K562 (cell line): ENCODE data around the gene ZNF648. TPM values are rescaled to one million over a fixed set of nuclear protein-coding genes. Genes with fewer than 3 reads are reported as not detected.

ENCODE experiments used
- ATAC-seq: fragments of 200-7000 bp; cut with Tn5 transposase; 3 replicates; pipeline ENCODE4 v1.9.1; 2020; ENCODE audit warnings: moderate library complexity
- BruUV-seq: library from RNA; stranded (reverse); fragments of 400-500 nt; replicated peaks from 2 replicates; lab custom pipeline; 2021; lab: Mats Ljungman, UMichigan
- CTCF ChIA-PET: fragments of 300-600 bp; formaldehyde crosslinking; extraction: SDS; loops from one replicate; lab custom pipeline; 2021; ENCODE audit warnings: low intra/inter-chr PET ratio; lab: Yijun Ruan, JAX
- POLR2A ChIA-PET: fragments of 300-600, 350-650 bp; sonication (Branson Sonifier 250); formaldehyde crosslinking; extraction: SDS; loops from one replicate; lab custom pipeline; 2021; ENCODE audit warnings: antibody characterized with exemption, inconsistent platforms; lab: Yijun Ruan, JAX
- DNase-seq, 4 experiments: peaks; one replicate each; pipeline versions ENCODE4 v3.0.0 to v3.0.0-alpha.2; 2011 to 2018; ENCODE audit warnings: low spot score in 3 of 4, mixed read lengths in 3 of 4; ENCODE audit errors: extremely low read depth in 1 of 4
- FAIRE-seq: peaks from 2 replicates; lab custom pipeline; 2011; peaks lifted over from hg19 to GRCh38; lab: Jason Lieb, UNC
- H2AFZ ChIP-seq: 2 replicates; pipeline ENCODE4 v1.6.0; 2011; ENCODE audit warnings: low read depth, low read length, control low read depth, inconsistent platforms
- H3K27ac ChIP-seq: fragments of 200-600 bp; 3 replicates; pipeline ENCODE4 v1.8.0; 2011; ENCODE audit warnings: low read depth, mild to moderate bottlenecking, control low read depth, inconsistent platforms, low read length, moderate library complexity, mixed read lengths; ENCODE audit errors: extremely low read depth
- H3K27me3 ChIP-seq, 2 experiments: fragments of 300-600 bp in 1 of 2; 2 replicates in 1 of 2; 3 replicates in 1 of 2; pipeline versions ENCODE4 v1.6.0 to v1.8.0; 2011; ENCODE audit warnings: inconsistent platforms in 2 of 2, low read length in 2 of 2, mild to moderate bottlenecking in 1 of 2, mixed read lengths in 1 of 2, moderate library complexity in 1 of 2; ENCODE audit not compliant: control insufficient read depth in 2 of 2, insufficient read depth in 2 of 2
- H3K36me3 ChIP-seq: fragments of 300-600 bp; 3 replicates; pipeline ENCODE4 v1.8.0; 2011; ENCODE audit warnings: mild to moderate bottlenecking, low read length, inconsistent platforms; ENCODE audit not compliant: control insufficient read depth, insufficient read depth
- H3K4me1 ChIP-seq, 2 experiments: fragments of 200-600 bp in 1 of 2; replicated peaks in 1 of 2; 2 replicates in 1 of 2; 3 replicates in 1 of 2; pipeline versions ENCODE4 v1.5.1 to v1.8.0; 2011; ENCODE audit warnings: inconsistent platforms in 2 of 2, low read length in 2 of 2, mild to moderate bottlenecking in 1 of 2, mixed read lengths in 1 of 2, moderate library complexity in 1 of 2; ENCODE audit not compliant: control insufficient read depth in 2 of 2, insufficient read depth in 2 of 2
- H3K4me2 ChIP-seq: 2 replicates; pipeline ENCODE4 v1.6.1; 2011; ENCODE audit warnings: low read length, control low read depth, inconsistent platforms, mixed read lengths; ENCODE audit not compliant: insufficient read depth
- H3K4me3 ChIP-seq: fragments of 200-600 bp; sonication (generic), shearing (Covaris generic); 2 replicates; pipeline ENCODE4 v1.5.1; 2016; ENCODE audit warnings: control low read depth, inconsistent platforms
- H3K79me2 ChIP-seq: fragments of 200-600 bp; 3 replicates; pipeline ENCODE4 v1.8.0; 2011; ENCODE audit warnings: low read length, inconsistent platforms; ENCODE audit not compliant: control insufficient read depth, insufficient read depth
- H3K9ac ChIP-seq, 2 experiments: 2 replicates each; pipeline versions ENCODE4 v1.6.0 to v1.6.1; 2011; ENCODE audit warnings: low read depth in 2 of 2, low read length in 2 of 2, control low read depth in 1 of 2, inconsistent platforms in 1 of 2, mild to moderate bottlenecking in 1 of 2, mixed read lengths in 1 of 2; ENCODE audit not compliant: insufficient read depth in 1 of 2
- H3K9me1 ChIP-seq: one replicate; pipeline ENCODE4 v1.6.0; 2011; ENCODE audit warnings: inconsistent platforms, mild to moderate bottlenecking, low read length, moderate library complexity; ENCODE audit not compliant: control insufficient read depth, insufficient read depth
- H3K9me3 ChIP-seq: replicated peaks from 2 replicates; pipeline ENCODE4 v1.5.1; 2011; ENCODE audit warnings: low read depth, low read length, inconsistent platforms; ENCODE audit not compliant: control insufficient read depth, insufficient read depth
- H4K20me1 ChIP-seq: replicated peaks from 2 replicates; pipeline ENCODE4 v1.6.1; 2011; ENCODE audit warnings: low read length, inconsistent platforms, mixed read lengths; ENCODE audit not compliant: control insufficient read depth, insufficient read depth
- DDX20 ChIP-seq: fragments of 450-650 bp; IDR thresholded peaks from 2 replicates; pipeline ENCODE4 v1.6.1; 2016; ENCODE audit warnings: missing genetic modification characterization, low read depth, mild to moderate bottlenecking, missing compliant biosample characterization, moderate library complexity
- ETV5 ChIP-seq: sonication (generic); formaldehyde crosslinking; IDR thresholded peaks from 2 replicates; pipeline ENCODE4 v1.4.0; 2020; ENCODE audit warnings: low read depth, mild to moderate bottlenecking, missing genetic modification reagents
- MEF2D ChIP-seq: conservative IDR thresholded peaks from 2 replicates; pipeline ENCODE4 v1.6.1; 2016; ENCODE audit warnings: low read depth, missing genetic modification characterization, missing compliant biosample characterization
- MIER1 ChIP-seq: fragments of 450-650 bp; IDR thresholded peaks from 2 replicates; pipeline ENCODE4 v1.6.1; 2016; ENCODE audit warnings: antibody characterized with exemption, mild to moderate bottlenecking, low read depth
- NCOA2 ChIP-seq, 2 experiments: fragments of 450-650 bp; IDR thresholded peaks; 2 replicates each; pipeline ENCODE4 v1.6.1; 2018; ENCODE audit warnings: mild to moderate bottlenecking in 2 of 2, moderate library complexity in 1 of 2; ENCODE audit not compliant: partially characterized antibody in 2 of 2
- NFE2L1 ChIP-seq: fragments of 450-650 bp; IDR thresholded peaks from 2 replicates; pipeline ENCODE4 v1.6.1; 2016; ENCODE audit warnings: missing genetic modification characterization, low read depth, mild to moderate bottlenecking, missing compliant biosample characterization, moderate library complexity, borderline replicate concordance
- RFX1 ChIP-seq: fragments of 450-650 bp; IDR thresholded peaks from 2 replicates; pipeline ENCODE4 v1.6.1; 2016; ENCODE audit warnings: mild to moderate bottlenecking, moderate library complexity
- TRIM28 ChIP-seq: fragments of 450-650 bp; IDR thresholded peaks from 2 replicates; pipeline ENCODE4 v1.6.1; 2017
- ZBTB43 ChIP-seq: sonication (generic); formaldehyde crosslinking; IDR thresholded peaks from 2 replicates; pipeline ENCODE4 v1.8.0; 2023; ENCODE audit warnings: mild to moderate bottlenecking, missing genetic modification reagents
- WGBS: fragments of 100-300 bp; shearing (Covaris generic); methylation state at CpG from one replicate; pipeline ENCODE4 v1.1.6; 2016; ENCODE audit warnings: low coverage, mixed read lengths; ENCODE audit not compliant: insufficient coverage; ENCODE audit errors: missing lambda C conversion rate; 5-methylcytosine and 5-hydroxymethylcytosine counted together
- in situ Hi-C: fragments of 300-500 bp; cut with MboI; formaldehyde crosslinking; loops from 4 replicates; pipeline ENCODE4 v1.15.0; 2018; ENCODE audit warnings: inconsistent platforms, mixed read lengths
- intact Hi-C: fragments of 100-400 bp; cut with micrococcal nuclease; formaldehyde crosslinking; loops from 2 replicates; pipeline ENCODE4 v1.14.2; 2022
- polyA plus RNA-seq, 8 experiments: library from polyadenylated mRNA; depleted of rRNA in 4 of 8; stranded (reverse) in 5 of 8; unstranded in 3 of 8; fragments of >200 nt; fragmentation: Nextera tagmentation in 2 of 8; fragmentation: Illumina TruSeq in 1 of 8; extraction: Ambion mirVana in 2 of 8; extraction: Trizol in 1 of 8; gene quantifications; 2 replicates each; pipeline versions ENCODE4 v1.2.1 to v1.2.3, GENCODE V29; 2011 to 2014; ENCODE audit warnings: inconsistent platforms in 1 of 8, missing spikeins in 1 of 8
- total RNA-seq, 7 experiments: library from RNA; depleted of rRNA in 6 of 7; stranded (reverse); fragments of >200 nt in 6 of 7; fragmentation: Illumina TruSeq in 2 of 7; extraction: Trizol in 2 of 7; gene quantifications; 2 replicates each; pipeline versions ENCODE4 v1.2.1 to v1.2.3, GENCODE V29; 2011 to 2021; ENCODE audit warnings: low replicate concordance in 1 of 7
- TF ChIP-seq, protein P1 (sequence below): fragments of 200-800 bp; sonication (Bioruptor generic); IDR thresholded peaks from 2 replicates; pipeline ENCODE4 v1.6.1; 2017; ENCODE audit warnings: missing genetic modification characterization, missing compliant biosample characterization
- TF ChIP-seq, protein P2 (sequence below): fragments of 250-450 bp; sonication (Bioruptor Pico); IDR thresholded peaks from 2 replicates; pipeline ENCODE4 v1.9.0; 2021; ENCODE audit warnings: mild to moderate bottlenecking

ZNF648 gene
- total and polyA plus RNA-seq, 9 of the 15 experiments (the other 6 are each of a cell fraction or from before 2014, with no cell fraction given), result 0.06 to 0.27 (median 0.18) TPM; not detected in 2

DNA sequence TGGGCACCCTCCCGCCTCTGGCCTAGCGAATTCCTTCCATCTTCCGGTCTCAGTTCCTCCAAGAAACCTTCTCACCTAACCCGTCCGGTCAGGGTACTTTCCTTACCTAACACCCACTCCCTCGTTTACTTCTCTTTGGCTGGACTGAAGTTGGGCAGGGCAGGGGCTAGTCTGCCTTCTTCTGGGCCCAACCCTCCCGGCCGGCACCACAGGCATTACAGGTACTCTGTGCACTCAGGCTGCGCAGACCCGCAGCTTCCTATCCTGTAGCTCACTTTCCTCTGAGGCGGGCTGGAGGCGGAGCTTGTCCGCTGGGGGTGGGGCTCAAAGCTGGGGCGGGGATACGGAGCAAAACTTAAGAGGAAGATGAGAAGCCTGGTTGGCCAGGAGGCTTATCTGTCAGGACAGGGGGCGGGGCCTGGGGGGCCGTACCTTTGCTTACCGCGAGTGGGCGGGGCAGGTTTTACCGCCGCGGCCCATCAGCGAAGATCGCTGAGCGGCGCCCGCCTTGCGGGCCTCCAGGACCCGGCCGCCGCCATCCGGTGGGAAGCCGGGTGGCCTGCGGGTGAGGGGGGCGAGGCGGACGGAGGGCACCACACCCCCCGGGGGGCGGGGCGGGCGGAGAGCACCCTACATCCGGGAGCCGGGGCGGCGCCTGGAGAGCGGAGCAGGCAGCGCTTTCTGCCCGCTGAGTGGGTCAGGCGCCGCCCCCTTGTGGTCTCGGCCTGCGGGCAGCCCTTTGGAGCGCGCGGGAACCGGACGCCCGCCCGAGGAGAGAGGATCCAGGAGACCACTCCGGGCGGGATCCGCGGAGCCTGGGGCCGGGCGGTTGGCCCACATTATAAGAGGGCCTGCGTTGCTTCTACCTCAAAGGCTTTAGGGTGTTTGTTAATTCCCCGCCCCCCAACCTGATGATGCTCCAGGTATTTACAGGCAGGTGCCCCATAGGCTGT is 31.9 kb downstream of the ZNF648 start (continued):
- TF ChIP-seq, protein P1, sequence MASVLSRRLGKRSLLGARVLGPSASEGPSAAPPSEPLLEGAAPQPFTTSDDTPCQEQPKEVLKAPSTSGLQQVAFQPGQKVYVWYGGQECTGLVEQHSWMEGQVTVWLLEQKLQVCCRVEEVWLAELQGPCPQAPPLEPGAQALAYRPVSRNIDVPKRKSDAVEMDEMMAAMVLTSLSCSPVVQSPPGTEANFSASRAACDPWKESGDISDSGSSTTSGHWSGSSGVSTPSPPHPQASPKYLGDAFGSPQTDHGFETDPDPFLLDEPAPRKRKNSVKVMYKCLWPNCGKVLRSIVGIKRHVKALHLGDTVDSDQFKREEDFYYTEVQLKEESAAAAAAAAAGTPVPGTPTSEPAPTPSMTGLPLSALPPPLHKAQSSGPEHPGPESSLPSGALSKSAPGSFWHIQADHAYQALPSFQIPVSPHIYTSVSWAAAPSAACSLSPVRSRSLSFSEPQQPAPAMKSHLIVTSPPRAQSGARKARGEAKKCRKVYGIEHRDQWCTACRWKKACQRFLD (CRISPR knock-in tag), result no peak
- TF ChIP-seq MEF2D (tag), result no peak
- no peak for TF ChIP-seq DDX20 (tag)
- no peak for TF ChIP-seq NFE2L1
- no peak for TF ChIP-seq MIER1

- peak overlapping the region; percentile 66 for H3K27ac ChIP-seq
- POLR2A ChIA-PET, result interaction anchor here (0.6 kb wide), 1 partner anchor 11 kb away, joined by 3 read pairs; no protein-coding TSS in a partner anchor
- TF ChIP-seq TRIM28 (no peak), ETV5 (CRISPR knock-in tag) (no peak), ZBTB43 (CRISPR knock-in tag) (no peak), RFX1 (no peak), NCOA2 (IDR thresholded peaks at IDR 0.05; ENCODE audit: partially characterized antibody in 2 of 2) (no peak)
- TF ChIP-seq, protein P2, sequence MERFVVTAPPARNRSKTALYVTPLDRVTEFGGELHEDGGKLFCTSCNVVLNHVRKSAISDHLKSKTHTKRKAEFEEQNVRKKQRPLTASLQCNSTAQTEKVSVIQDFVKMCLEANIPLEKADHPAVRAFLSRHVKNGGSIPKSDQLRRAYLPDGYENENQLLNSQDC (CRISPR knock-in tag), result no peak
These were observed 32.5 kb downstream of the ZNF648 start for GRCh38 chr1:182029002-182029378.

More at GRCh38 chr1:182029002-182029378, 32.5 kb downstream of the ZNF648 start:
- peak overlapping the region; percentile 94 for H2AFZ ChIP-seq
- DNase-seq (no peak), ATAC-seq (no peak), FAIRE-seq (no peak)
- in situ Hi-C loops (no loop called here), intact Hi-C loops (no loop called here)
- H3K4me2 ChIP-seq, result peak overlapping the region; percentile 94
- H3K79me2 ChIP-seq, result no peaks in the 10 kb centered on the region
- H3K9me3 ChIP-seq, result no peaks in the 10 kb centered on the region
- no peaks in the 10 kb centered on the region for H3K36me3 ChIP-seq
- H4K20me1 ChIP-seq, result no peaks in the 10 kb centered on the region
- BruUV-seq, result no TSS peak
- no peaks in the 10 kb centered on the region for H3K9me1 ChIP-seq
- peaks cover 4 to 6% of the 10 kb centered on the region in 2 experiments; a peak in 3 of 5 replicates for H3K4me1 ChIP-seq
- H3K9ac ChIP-seq, result peak overlapping the region; percentile 61 to 89; a peak in 3 of 4 replicates
- WGBS, result 6% methylated on average over 2 of the region's 2 CpGs
- peak overlapping the region; percentile 71 for H3K4me3 ChIP-seq
- CTCF ChIA-PET, result interaction anchor here (0.6 to 0.9 kb wide), 2 partner anchors 92 to 1422 kb away, joined by 3 to 4 read pairs; no protein-coding TSS in a partner anchor
- no peaks in the 10 kb centered on the region for H3K27me3 ChIP-seq
